ENCODE results near the gene KLC1. TPM values are rescaled to one million over a fixed set of nuclear protein-coding genes. Genes with fewer than 3 reads are reported as not detected.

KLC1 gene
- total RNA-seq, 2 donors from 2014 or later = 168 to 287 TPM

GRCh38 chr14:103739466-103739792 is 110.4 kb downstream of the KLC1 start:
- DNase-seq (ENCODE audit: low spot score) = no peak
- peak overlapping the region; percentile 20 to 88 for H3K27ac ChIP-seq
- H3K4me1 ChIP-seq (replicated peaks) = peaks cover 24% of the 10 kb centered on the region

GRCh38 chr14:103739793-103740501 is 110.9 kb downstream of the KLC1 start:
- H3K27me3 ChIP-seq (replicated peaks; ENCODE audit: insufficient read depth) = no peaks in the 10 kb centered on the region
- no peak for DNase-seq (ENCODE audit: low spot score)
- no peak overlapping the region for H3K4me3 ChIP-seq
- TF ChIP-seq CTCF (IDR thresholded peaks at IDR 0.05) = no peak
- TF ChIP-seq POLR2A (IDR thresholded peaks at IDR 0.05) = no peak
- no peak for TF ChIP-seq POLR2AphosphoS5 (IDR thresholded peaks at IDR 0.05)
- no peaks in the 10 kb centered on the region for H3K9me3 ChIP-seq
- WGBS = 93% methylated on average over 30 of the region's 30 CpGs
- intact Hi-C loops (cut with DNase I) = no loop called here
- peaks cover 23% of the 10 kb centered on the region for H3K4me1 ChIP-seq (replicated peaks)
- peak overlapping the region; percentile 20 to 88 for H3K27ac ChIP-seq
- H3K36me3 ChIP-seq = peaks cover 0 to 3% of the 10 kb centered on the region in 2 donors

More at GRCh38 chr14:103739466-103739792, 110.4 kb downstream of the KLC1 start:
- Histone ChIP-seq H3K27me3 (replicated peaks; ENCODE audit: insufficient read depth) (no peaks in the 10 kb centered on the region), H3K9me3 (no peaks in the 10 kb centered on the region), H3K4me3 (no peak overlapping the region), H3K36me3 (peaks cover 0 to 3% of the 10 kb centered on the region in 2 donors)
- WGBS = 86% methylated on average over 6 of the region's 6 CpGs
- intact Hi-C loops (cut with DNase I) = no loop called here
- TF ChIP-seq CTCF (IDR thresholded peaks at IDR 0.05) = no peak
- TF ChIP-seq POLR2AphosphoS5 (IDR thresholded peaks at IDR 0.05) = no peak
- TF ChIP-seq POLR2A (IDR thresholded peaks at IDR 0.05) = no peak

GRCh38 chr14:103740991-103741689 is 112.1 kb downstream of the KLC1 start:
- peaks cover 11% of the 10 kb centered on the region for H3K4me1 ChIP-seq (replicated peaks)
- no peak overlapping the region for H3K27ac ChIP-seq
- no peak for TF ChIP-seq CTCF (IDR thresholded peaks at IDR 0.05)
- TF ChIP-seq POLR2AphosphoS5 (IDR thresholded peaks at IDR 0.05) = no peak
- no peak for TF ChIP-seq POLR2A (IDR thresholded peaks at IDR 0.05)
- peaks cover 0 to 3% of the 10 kb centered on the region in 2 donors for H3K36me3 ChIP-seq
- no peak overlapping the region for H3K4me3 ChIP-seq
- no peak for DNase-seq (ENCODE audit: low spot score)
- no peaks in the 10 kb centered on the region for H3K9me3 ChIP-seq
- H3K27me3 ChIP-seq (replicated peaks; ENCODE audit: insufficient read depth) = no peaks in the 10 kb centered on the region
- 74% methylated on average over 12 of the region's 14 CpGs for WGBS
- intact Hi-C loops (cut with DNase I) = no loop called here

GRCh38 chr14:103741876-103742275 is 112.9 kb downstream of the KLC1 start:
- no peaks in the 10 kb centered on the region for H3K9me3 ChIP-seq
- peaks cover 4% of the 10 kb centered on the region for H3K4me1 ChIP-seq (replicated peaks)
- peaks cover 0 to 3% of the 10 kb centered on the region in 2 donors for H3K36me3 ChIP-seq
- H3K27me3 ChIP-seq (replicated peaks; ENCODE audit: insufficient read depth) = no peaks in the 10 kb centered on the region
- TF ChIP-seq CTCF (IDR thresholded peaks at IDR 0.05) = no peak
- no peak for TF ChIP-seq POLR2A (IDR thresholded peaks at IDR 0.05)
- no peak for TF ChIP-seq POLR2AphosphoS5 (IDR thresholded peaks at IDR 0.05)
- intact Hi-C loops (cut with DNase I) = no loop called here
- H3K4me3 ChIP-seq = no peak overlapping the region
- 89% methylated on average over 9 of the region's 9 CpGs for WGBS
- no peak overlapping the region for H3K27ac ChIP-seq
- no peak for DNase-seq (ENCODE audit: low spot score)
